Stimulated activated naive CD4-positive, alpha-beta T cell (primary cell): ENCODE data around the gene TPSG1.
"Not testable (repeated sequence)": the region's sequence is repeated elsewhere in the genome, so short reads cannot be mapped to it uniquely, and the experiment has no call there.

ENCODE experiments used
- DNase-seq, 6 experiments: peaks; one replicate each; lab custom pipeline; 2025; lab: John Stamatoyannopoulos, UW

TPSG1 gene

DNA sequence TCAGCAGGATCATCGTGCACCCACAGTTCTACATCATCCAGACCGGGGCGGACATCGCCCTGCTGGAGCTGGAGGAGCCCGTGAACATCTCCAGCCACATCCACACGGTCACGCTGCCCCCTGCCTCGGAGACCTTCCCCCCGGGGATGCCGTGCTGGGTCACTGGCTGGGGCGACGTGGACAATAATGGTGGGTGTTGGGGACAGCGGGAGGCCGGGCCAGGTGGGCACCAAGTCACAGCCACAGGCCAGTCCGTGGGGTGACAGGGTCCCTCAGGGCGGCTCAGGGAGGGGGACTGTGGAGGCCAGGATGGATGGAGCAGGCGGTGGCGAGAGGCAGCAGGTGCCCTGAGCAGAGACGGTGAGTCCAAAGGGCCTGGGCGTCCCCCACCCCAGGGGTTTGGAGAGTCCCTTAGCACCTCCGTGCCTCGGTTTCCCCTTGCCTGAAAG, 31.8 kb upstream of the TPSG1 start:
- no peak for DNase-seq

DNA sequence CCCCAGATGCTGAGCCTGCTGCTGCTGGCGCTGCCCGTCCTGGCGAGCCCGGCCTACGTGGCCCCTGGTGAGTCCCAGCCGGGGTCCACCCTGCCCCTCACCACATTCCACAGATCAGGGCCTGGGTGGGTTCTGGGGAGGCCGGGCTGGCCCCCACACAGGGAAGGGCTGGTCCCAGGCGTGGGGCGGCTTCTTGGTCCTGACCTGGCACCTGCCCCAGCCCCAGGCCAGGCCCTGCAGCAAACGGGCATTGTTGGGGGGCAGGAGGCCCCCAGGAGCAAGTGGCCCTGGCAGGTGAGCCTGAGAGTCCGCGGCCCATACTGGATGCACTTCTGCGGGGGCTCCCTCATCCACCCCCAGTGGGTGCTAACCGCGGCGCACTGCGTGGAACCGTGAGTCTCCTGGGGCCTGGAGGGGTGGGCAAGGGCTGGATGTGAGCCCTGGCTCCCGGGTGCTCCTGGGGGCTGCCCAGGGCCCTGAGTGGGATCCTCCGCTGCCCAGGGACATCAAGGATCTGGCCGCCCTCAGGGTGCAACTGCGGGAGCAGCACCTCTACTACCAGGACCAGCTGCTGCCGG, 31.3 kb upstream of the TPSG1 start:
- DNase-seq: not testable (repeated sequence)

DNA sequence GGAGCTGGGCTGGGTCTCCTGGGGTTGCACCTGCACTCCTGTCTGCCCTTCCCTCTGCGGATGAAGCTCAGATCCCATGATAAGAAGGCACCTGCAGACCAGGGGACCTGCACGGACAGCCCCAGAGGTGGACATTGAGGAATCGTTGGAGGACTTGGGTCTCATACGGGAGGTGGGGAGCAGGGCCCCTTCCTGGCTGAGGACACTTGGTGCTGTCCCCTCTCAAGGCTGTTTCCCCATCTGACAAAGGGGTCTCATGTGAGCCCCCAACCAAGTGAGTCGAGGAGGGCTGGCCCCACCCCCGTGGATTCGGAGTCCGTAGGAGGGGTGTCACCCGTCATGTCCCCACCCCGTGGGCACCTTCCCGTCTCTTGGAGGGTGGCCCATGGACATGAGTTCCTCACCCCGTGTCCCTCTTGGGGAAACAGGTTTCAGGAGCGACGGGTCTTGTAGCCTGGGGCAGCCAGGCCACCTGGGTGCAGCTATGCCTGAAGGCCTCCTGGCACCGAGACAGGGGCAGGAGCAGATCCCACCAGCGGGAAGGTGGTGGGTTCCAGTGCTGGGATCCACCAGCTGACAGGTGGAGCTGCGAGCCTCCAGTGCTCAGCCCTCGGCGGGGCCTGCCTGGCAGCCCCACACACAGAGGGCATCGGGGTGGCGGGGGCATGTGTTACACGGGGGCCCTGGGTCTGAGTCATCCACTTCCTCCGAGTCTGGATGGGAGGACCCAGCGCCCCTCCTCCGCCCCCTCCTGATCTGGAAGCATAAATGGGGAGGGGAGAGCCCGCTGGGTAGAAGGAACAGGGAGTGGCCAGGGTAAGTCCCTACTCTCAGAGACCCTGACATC, 30.4 kb upstream of the TPSG1 start, which contains the start of gene TPSD1:
Gene TPSD1, plus strand, starts transcription at position 794 of the 847 bp plus-strand sequence. CDS start 212 bp downstream, outside the sequence.
- DNase-seq: not testable (repeated sequence)

DNA sequence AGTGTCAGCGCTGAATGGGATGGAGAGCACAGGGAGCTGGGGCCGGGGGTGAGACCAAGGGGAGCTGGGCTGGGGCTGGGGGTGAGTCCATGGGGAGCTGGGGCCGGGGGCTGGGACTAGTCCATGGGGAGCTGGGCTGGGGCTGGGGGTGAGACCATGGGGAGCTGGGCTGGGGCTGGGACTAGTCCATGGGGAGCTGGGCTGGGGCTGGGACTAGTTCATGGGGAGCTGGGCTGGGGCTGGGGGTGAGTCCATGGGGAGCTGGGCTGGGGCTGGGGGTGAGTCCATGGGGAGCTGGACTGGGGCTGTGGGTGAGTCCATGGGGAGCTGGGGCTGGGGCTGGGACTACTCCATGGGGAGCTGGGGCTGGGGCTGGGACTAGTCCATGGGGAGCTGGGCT, 29.8 kb upstream of the TPSG1 start:
- not testable (repeated sequence) for DNase-seq

DNA sequence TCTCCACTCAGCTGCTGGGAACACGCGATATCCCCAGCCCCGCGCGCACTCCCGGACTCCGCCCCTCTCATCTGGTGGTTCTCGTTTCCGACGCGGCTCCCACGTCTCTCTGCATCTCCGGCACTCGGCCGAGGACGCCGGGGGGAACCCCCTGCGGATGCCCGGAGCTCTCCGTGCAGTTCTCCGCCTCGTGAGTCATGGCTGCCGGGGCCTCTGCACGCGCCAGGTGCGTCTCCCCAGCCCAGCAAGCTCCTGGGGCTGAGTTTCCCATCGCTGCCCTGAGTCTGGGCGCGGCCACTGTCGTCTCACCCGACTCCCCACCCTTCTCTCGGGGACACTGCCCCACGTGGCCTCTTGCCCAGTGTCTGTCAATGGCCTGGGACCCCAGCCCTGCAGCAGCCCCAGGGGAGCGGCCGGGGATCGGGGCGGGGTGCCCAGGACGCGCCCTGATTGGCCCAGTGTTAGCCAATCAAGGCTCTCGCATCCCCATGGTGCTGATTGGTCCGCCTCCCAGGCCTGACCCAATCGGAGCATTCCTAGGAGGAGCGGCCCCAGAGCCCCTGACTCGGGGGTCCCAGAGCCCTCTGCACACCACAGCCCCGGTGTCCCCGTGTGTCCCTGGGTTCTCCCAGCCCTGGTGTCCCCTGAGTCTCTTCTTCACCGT, 28.8 kb upstream of the TPSG1 start:
- not testable (repeated sequence) for DNase-seq

DNA sequence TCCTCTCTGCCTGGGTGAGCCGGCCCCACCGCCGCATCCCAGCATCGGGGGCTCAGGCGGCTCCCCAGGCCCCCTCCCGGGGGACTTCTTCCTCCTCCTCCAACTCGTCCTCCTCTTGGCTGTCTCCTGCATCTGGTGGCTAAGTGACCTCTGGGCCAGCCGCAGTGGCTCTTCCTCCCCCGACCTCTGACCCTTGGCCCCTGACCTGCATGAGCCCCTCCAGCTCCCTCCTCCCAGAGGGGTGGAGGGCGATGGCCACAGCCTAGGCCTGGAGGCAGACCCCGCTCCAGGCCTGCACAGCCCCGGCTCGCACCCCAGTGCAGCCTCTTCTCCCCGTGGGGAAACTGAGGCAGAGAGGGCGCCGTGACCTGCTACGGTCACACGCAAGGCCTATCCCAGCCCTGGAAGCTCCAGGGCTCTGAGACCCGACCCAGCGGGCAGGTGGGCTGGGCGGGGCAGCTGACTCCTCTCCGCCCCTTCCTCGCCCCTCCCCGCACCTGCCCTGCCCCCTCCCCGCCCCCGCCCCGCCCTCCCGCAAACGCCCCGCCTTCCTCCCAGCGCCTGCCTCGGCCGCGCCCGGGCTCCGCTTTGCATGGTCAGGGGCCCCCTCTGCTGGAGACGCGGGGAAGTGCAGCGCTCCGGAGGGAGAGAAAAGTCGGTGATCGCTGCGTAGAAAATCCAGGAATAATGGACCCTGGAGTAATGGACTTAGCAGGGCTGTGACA, 24.1 kb upstream of the TPSG1 start:
- DNase-seq: not testable (repeated sequence)

DNA sequence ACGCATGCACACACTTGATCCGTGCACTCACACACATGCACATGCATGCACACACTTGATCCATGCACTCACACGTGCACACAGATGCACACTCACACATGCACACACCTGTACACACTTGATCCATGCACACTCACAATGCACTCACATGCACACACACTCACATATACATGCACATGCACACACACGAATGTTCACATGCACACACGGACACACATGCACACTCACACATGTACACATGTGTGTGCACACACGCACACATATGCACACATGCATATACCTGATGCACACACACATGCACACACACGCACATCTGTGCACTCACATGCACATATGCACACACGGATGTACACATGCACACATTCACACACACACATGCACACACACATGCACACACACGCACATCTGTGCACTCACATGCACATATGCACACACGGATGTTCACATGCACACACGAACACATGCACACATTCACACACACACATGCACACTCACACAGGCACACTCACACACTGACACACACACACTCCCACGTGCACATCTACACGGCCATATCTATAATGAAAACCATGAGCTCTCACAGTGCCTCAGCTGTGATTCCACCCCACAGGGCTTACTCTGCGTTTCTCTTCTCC, 23.0 kb upstream of the TPSG1 start:
- DNase-seq: not testable (repeated sequence)

DNA sequence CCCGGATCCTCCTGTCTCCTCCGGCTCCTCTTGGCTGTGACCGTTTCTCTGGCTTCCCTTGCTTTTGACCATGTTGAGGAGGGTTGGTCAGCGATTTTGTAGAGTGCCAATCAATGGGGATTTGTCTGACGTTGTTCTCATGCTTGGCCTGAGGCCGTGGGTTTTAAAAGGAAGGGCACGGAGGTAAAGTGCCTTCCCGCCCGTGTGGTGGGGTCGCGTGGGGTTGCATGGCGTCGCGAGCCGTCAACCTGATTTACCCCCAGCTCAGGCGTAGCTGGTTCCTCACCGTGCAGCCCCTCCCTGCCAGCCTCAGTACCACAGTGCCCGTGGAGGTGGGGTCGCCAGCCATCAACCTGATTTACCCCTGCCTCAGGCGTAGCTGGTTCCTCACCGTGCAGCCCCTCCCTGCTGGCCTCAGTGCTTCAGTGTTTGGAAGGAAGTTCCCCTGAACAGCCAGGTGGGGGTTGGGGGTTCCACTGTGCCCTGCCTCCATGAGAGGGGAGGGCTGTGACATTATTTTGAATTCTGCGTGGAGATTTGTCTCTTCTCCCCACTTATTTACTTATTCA, 20.5 kb upstream of the TPSG1 start:
- DNase-seq: no peak

DNA sequence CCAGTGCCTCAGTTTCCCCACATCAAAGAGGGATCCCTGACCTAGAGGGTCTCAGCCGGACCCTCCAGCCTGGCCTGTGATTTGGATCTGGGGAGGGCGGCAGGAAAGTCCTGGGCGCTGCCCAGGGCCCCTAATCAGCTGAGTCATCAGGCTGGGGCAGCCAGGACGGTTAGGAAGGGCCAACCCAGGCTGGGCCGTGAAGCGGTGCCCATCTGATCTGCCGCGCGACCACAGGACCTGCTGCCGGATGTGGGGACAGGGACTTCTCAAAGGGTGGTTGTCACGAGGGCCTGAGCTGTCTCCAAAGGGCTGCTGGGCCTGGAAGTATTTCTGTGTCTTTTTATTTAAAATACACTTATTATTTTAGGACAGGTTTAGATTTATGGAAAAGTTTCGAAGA, 19.8 kb upstream of the TPSG1 start:
- DNase-seq: no peak

DNA sequence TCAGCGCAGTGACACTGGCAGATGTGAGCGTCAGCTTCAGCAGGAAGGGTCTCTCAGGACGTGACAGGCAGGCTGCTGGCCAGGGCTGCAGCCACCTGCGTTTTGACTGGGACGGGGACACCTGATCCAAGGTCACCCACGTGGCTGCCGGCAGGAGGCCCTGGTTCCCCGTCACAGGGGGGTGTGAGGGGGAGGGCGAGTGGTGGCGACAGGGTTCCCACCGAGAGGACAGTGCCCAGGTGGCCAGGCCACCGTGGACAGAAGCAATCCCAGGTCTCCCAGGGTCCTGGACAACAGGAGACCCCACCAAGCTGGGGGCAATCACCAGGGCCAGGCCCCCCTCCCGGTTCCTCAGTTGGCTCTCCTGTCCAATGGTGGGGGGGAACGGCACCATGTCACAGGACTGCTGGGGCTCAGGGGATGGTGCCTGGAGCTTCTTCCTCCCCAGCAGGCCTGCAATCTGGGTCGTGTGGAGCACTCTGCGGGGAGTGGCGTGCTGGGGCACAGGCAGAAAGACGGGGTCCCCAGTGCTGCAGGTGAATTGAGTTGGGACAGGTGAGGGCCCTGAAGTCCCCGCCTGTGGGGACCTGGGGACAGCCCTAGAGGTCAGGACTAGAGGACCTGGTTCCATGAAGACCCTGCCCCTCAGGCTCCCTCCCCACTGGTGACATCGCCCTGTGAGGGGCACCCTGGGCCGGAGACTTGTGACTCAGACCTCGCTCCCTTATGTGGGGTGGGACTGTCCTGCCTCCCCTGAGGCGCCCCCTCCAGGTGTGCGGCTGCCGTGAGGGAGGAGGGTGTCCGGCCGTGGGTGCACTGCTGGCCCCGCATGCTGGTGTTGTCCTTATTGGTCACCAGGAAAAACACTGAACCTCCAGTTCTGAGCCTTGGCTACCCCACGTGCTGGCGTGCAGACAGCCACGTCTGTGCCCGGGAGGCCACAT, 19.1 kb upstream of the TPSG1 start:
- not testable (repeated sequence) for DNase-seq

DNA sequence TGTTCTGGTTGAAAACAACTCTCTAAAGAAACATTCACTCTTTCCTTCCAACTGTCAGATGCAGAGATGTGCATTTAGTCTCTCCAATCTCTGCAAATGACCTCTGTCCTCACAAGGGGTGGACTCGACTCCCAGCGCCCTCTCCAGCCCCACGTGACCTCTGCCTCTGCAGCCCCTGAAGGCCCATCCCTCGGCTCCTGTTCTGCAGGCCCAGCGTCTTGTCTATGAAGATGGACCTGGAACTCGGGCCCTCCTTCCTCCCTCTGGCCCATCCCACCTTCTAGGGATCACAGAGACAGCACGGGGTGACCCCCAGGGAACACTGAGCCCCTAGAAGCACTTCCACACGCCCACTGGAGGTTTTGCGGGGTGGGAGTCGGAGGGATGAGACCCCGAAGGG, 18.3 kb upstream of the TPSG1 start:
- DNase-seq: not testable (repeated sequence)

DNA sequence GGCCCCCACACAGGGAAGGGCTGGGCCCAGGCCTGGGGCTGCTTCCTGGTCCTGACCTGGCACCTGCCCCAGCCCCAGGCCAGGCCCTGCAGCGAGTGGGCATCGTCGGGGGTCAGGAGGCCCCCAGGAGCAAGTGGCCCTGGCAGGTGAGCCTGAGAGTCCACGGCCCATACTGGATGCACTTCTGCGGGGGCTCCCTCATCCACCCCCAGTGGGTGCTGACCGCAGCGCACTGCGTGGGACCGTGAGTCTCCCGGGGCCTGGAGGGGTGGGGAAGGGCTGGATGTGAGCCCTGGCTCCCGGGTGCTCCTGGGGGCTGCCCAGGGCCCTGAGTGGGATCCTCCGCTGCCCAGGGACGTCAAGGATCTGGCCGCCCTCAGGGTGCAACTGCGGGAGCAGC, 16.0 kb upstream of the TPSG1 start:
- DNase-seq: not testable (repeated sequence)

DNA sequence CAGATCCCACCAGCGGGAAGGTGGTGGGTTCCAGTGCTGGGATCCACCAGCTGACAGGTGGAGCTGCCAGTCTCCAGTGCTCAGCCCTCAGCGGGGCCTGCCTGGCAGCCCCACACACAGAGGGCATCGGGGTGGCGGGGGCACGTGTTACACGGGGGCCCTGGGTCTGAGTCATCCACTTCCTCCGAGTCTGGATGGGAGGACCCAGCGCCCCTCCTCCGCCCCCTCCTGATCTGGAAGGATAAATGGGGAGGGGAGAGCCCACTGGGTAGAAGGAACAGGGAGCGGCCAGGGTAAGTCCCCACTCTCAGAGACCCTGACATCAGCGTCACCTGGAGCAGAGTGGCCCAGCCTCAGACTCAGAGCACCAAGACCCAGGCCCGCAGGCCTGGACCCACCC, 15.4 kb upstream of the TPSG1 start, which contains the start of gene TPSAB1:
Gene TPSAB1, plus strand, starts transcription at position 270 of the 400 bp plus-strand sequence. CDS start 234 bp downstream, outside the sequence.
- not testable (repeated sequence) for DNase-seq

DNA sequence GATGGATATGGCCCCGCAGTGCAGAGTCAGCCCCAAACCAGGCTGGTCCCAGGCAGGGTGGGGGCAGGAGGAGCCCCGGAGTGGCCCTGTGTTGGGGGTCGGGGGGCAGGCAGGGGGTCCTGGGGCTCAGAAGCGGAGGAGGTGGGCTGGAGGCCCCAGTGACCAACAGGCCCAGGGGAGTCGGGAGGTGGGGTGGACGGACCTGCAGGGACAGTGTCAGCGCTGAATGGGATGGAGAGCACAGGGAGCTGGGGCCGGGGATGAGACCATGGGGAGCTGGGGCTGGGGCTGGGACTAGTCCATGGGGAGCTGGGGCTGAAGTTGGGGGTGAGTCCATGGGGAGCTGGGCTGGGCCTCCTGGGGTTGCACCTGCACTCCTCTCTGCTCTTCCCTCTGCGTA, 14.5 kb upstream of the TPSG1 start:
- DNase-seq: not testable (repeated sequence)

DNA sequence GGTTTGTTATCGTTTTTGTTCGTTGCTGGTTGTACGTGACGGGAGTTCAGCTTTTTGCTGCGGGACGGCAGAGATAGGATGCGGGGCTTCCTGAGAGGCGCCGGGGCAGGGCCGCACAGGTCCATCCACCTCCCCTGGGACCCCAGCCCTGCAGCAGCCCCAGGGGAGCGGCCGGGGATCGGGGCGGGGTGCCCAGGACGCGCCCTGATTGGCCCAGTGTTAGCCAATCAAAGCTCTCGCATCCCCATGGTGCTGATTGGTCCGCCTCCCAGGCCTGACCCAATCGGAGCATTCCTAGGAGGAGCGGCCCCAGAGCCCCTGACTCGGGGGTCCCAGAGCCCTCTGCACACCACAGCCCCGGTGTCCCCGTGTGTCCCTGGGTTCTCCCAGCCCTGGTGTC, 13.8 kb upstream of the TPSG1 start:
- DNase-seq: not testable (repeated sequence)

DNA sequence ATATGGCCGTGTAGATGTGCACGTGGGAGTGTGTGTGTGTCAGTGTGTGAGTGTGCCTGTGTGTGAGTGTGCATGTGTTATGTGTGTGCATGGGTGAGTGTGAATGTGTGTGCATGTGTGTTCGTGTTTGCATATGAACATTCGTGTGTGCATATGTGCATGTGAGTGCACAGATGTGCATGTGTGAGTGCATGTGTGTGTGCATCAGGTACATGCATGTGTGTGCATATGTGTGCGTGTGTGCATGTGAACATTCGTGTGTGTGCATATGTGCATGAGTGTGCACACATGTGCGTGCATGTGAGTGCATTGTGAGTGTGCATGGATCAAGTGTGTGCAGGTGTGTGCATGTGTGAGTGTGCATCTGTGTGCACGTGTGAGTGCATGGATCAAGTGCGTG, 12.9 kb upstream of the TPSG1 start:
- no peak for DNase-seq

DNA sequence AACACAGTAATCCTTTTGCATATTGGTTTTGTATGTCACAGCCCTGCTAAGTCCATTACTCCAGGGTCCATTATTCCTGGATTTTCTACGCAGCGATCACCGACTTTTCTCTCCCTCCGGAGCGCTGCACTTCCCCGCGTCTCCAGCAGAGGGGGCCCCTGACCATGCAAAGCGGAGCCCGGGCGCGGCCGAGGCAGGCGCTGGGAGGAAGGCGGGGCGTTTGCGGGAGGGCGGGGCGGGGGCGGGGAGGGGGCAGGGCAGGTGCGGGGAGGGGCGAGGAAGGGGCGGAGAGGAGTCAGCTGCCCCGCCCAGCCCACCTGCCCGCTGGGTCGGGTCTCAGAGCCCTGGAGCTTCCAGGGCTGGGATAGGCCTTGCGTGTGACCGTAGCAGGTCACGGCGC, 11.6 kb upstream of the TPSG1 start:
- DNase-seq: not testable (repeated sequence)

DNA sequence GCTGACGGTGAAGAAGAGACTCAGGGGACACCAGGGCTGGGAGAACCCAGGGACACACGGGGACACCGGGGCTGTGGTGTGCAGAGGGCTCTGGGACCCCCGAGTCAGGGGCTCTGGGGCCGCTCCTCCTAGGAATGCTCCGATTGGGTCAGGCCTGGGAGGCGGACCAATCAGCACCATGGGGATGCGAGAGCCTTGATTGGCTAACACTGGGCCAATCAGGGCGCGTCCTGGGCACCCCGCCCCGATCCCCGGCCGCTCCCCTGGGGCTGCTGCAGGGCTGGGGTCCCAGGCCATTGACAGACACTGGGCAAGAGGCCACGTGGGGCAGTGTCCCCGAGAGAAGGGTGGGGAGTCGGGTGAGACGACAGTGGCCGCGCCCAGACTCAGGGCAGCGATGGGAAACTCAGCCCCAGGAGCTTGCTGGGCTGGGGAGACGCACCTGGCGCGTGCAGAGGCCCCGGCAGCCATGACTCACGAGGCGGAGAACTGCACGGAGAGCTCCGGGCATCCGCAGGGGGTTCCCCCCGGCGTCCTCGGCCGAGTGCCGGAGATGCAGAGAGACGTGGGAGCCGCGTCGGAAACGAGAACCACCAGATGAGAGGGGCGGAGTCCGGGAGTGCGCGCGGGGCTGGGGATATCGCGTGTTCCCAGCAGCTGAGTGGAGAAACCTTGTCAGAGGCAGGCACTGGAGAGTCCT, 7.1 kb upstream of the TPSG1 start:
- not testable (repeated sequence) for DNase-seq

DNA sequence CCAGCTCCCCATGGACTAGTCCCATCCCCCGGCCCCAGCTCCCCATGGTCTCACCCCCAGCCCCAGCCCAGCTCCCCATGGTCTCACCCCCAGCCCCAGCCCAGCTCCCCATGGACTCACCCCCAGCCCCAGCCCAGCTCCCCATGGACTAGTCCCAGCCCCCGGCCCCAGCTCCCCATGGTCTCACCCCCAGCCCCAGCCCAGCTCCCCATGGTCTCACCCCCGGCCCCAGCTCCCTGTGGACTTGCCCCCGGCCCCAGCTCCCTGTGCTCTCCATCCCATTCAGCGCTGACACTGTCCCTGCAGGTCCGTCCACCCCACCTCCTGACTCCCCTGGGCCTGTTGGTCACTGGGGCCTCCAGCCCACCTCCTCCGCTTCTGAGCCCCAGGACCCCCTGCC, 6.2 kb upstream of the TPSG1 start:
- not testable (repeated sequence) for DNase-seq
